ENCODE measurements around the gene LYPLAL1. TPM values are rescaled to one million over a fixed set of nuclear protein-coding genes. Genes with fewer than 3 reads are reported as not detected.

LYPLAL1 gene
- total RNA-seq, 1 experiment from 2014 or later, result 40.0 TPM

DNA sequence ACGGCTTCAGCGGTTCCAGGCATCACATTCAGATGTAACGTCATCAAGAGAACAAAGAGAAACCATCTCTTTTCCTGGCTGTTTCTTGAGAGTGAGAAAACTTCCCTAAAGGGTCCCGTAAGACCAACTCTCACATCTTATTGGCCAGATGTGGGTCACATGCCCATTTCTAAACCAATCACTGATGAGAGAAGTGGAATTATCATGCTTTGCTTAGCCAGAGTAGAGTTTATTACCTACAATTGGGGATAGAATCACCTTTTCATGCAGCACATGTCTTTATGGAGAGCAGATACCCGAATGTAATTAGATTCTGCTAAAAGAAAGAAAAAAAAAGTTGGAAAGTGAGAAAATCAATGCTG lies 54.4 kb downstream of the LYPLAL1 start:
- BruUV-seq (replicated peaks), result no TSS peak
- Histone ChIP-seq H3K36me3 (ENCODE audit: control insufficient read depth in 1 of 2, insufficient read depth in 2 of 2, low read length in 2 of 2) (no peaks in the 10 kb centered on the region), H3K9me3 (ENCODE audit: control insufficient read depth in 1 of 2, insufficient read depth in 1 of 2, low read depth in 1 of 2, low read length in 2 of 2) (no peaks in the 10 kb centered on the region), H3K27ac (ENCODE audit: low read depth, low read length) (no peak overlapping the region), H2AFZ (ENCODE audit: low read depth, low read length, poor library complexity, severe bottlenecking) (no peak overlapping the region), H3K4me2 (ENCODE audit: low read length) (no peak overlapping the region), H3K4me1 (ENCODE audit: control insufficient read depth in 1 of 2, insufficient read depth in 2 of 2, low read length in 2 of 2) (no peaks in the 10 kb centered on the region), H3K79me2 (ENCODE audit: insufficient read depth, low read length) (no peaks in the 10 kb centered on the region), H4K20me1 (ENCODE audit: insufficient read depth) (no peaks in the 10 kb centered on the region), H3K4me3 (replicated peaks in 1 of 2; ENCODE audit: low read depth in 1 of 2, low read length in 2 of 2) (no peak overlapping the region), H3K27me3 (ENCODE audit: insufficient read depth, low read length) (no peaks in the 10 kb centered on the region), H3K9ac (ENCODE audit: low read length) (no peak overlapping the region), H3K9me2 (ENCODE audit: insufficient read depth) (no peaks in the 10 kb centered on the region)
- CTCF ChIA-PET, result no interaction called here
- intact Hi-C loops (cut with micrococcal nuclease), result no loop called here
- RAD21 ChIA-PET (ENCODE audit: low non-redundant PET in 1 of 2, low total read pairs in 2 of 2, uncharacterized antibody in 2 of 2, unreplicated experiment in 2 of 2), result no interaction called here
- DNase-seq (ENCODE audit: low read depth, low spot score) (no peak), ATAC-seq (no peak)
- TF ChIP-seq POLR2A (IDR thresholded peaks at IDR 0.05; ENCODE audit: borderline replicate concordance, extremely low read depth, insufficient read depth, insufficient read length), result no peak
- no peak for TF ChIP-seq ZNF274 (IDR thresholded peaks at IDR 0.05; ENCODE audit: low read depth, low read length)
- no peak for TF ChIP-seq EZH2 (IDR thresholded peaks at IDR 0.05)
- TF ChIP-seq YY1 (IDR thresholded peaks at IDR 0.05; ENCODE audit: extremely low read depth, insufficient replicate concordance, low read depth, low read length), result no peak
- TF ChIP-seq, protein P1, sequence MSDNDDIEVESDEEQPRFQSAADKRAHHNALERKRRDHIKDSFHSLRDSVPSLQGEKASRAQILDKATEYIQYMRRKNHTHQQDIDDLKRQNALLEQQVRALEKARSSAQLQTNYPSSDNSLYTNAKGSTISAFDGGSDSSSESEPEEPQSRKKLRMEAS (IDR thresholded peaks at IDR 0.05), result no peak
- POLR2A ChIA-PET, result no interaction called here

DNA sequence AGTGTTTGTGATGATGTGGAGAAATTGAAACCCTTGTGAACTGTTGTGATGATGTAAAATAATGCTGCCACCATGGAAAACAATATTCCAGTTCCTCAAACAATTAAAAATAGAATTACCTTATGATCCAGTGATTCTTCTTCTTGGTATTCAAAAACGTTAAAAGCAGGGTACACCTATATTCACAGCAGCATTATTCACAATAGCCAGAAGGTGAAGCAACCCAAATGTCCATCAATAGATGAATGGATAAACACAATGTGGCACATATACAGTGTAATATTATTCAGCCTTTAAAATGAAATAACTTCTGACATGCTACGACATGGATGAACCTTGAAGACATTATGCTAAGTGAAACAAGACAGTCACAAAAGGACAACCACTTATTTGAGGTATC lies 59.2 kb downstream of the LYPLAL1 start:
- POLR2A ChIA-PET, result no interaction called here
- Histone ChIP-seq H3K4me3 (replicated peaks in 1 of 2; ENCODE audit: low read depth in 1 of 2, low read length in 2 of 2) (no peak overlapping the region), H3K79me2 (ENCODE audit: insufficient read depth, low read length) (no peaks in the 10 kb centered on the region), H3K9me3 (ENCODE audit: control insufficient read depth in 1 of 2, insufficient read depth in 1 of 2, low read depth in 1 of 2, low read length in 2 of 2) (no peaks in the 10 kb centered on the region), H3K36me3 (ENCODE audit: control insufficient read depth in 1 of 2, insufficient read depth in 2 of 2, low read length in 2 of 2) (no peaks in the 10 kb centered on the region), H3K4me2 (ENCODE audit: low read length) (no peak overlapping the region), H3K4me1 (ENCODE audit: control insufficient read depth in 1 of 2, insufficient read depth in 2 of 2, low read length in 2 of 2) (no peaks in the 10 kb centered on the region), H3K9me2 (ENCODE audit: insufficient read depth) (no peaks in the 10 kb centered on the region), H3K27me3 (ENCODE audit: insufficient read depth, low read length) (no peaks in the 10 kb centered on the region), H2AFZ (ENCODE audit: low read depth, low read length, poor library complexity, severe bottlenecking) (no peak overlapping the region), H3K27ac (ENCODE audit: low read depth, low read length) (no peak overlapping the region), H3K9ac (ENCODE audit: low read length) (no peak overlapping the region), H4K20me1 (ENCODE audit: insufficient read depth) (no peaks in the 10 kb centered on the region)
- intact Hi-C loops (cut with micrococcal nuclease), result no loop called here
- BruUV-seq (replicated peaks), result no TSS peak
- TF ChIP-seq ELF1 (IDR thresholded peaks at IDR 0.05; ENCODE audit: borderline replicate concordance, low read depth) (no peak), SRF (IDR thresholded peaks at IDR 0.05; ENCODE audit: low read depth) (no peak), SP1 (IDR thresholded peaks at IDR 0.05; ENCODE audit: low read depth) (no peak), YY1 (IDR thresholded peaks at IDR 0.05; ENCODE audit: extremely low read depth, insufficient replicate concordance, low read depth, low read length) (no peak), POLR2AphosphoS5 (IDR thresholded peaks at IDR 0.05; ENCODE audit: low read depth, low read length) (no peak), ZBTB33 (IDR thresholded peaks at IDR 0.05; ENCODE audit: extremely low read depth, insufficient replicate concordance, low read length) (no peak), EZH2 (IDR thresholded peaks at IDR 0.05) (no peak), ZNF274 (IDR thresholded peaks at IDR 0.05; ENCODE audit: low read depth, low read length) (no peak), RAD21 (IDR thresholded peaks at IDR 0.05; ENCODE audit: low read depth) (no peak), FOSL1 (IDR thresholded peaks at IDR 0.05; ENCODE audit: low read depth) (no peak), EGR1 (IDR thresholded peaks at IDR 0.05; ENCODE audit: low read depth) (no peak), TCF7L2 (IDR thresholded peaks at IDR 0.05; ENCODE audit: borderline replicate concordance, extremely low read depth, insufficient read depth, insufficient read length) (no peak), POLR2A (IDR thresholded peaks at IDR 0.05; ENCODE audit: borderline replicate concordance, extremely low read depth, insufficient read depth, insufficient read length) (no peak), SIN3A (IDR thresholded peaks at IDR 0.05; ENCODE audit: low read depth) (no peak), CBX3 (IDR thresholded peaks at IDR 0.05; ENCODE audit: low read depth) (no peak)
- TF ChIP-seq, protein P2, sequence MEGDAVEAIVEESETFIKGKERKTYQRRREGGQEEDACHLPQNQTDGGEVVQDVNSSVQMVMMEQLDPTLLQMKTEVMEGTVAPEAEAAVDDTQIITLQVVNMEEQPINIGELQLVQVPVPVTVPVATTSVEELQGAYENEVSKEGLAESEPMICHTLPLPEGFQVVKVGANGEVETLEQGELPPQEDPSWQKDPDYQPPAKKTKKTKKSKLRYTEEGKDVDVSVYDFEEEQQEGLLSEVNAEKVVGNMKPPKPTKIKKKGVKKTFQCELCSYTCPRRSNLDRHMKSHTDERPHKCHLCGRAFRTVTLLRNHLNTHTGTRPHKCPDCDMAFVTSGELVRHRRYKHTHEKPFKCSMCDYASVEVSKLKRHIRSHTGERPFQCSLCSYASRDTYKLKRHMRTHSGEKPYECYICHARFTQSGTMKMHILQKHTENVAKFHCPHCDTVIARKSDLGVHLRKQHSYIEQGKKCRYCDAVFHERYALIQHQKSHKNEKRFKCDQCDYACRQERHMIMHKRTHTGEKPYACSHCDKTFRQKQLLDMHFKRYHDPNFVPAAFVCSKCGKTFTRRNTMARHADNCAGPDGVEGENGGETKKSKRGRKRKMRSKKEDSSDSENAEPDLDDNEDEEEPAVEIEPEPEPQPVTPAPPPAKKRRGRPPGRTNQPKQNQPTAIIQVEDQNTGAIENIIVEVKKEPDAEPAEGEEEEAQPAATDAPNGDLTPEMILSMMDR (IDR thresholded peaks at IDR 0.05 in 2 of 3, conservative IDR thresholded peaks at IDR 0.05 in 1 of 3; ENCODE audit: borderline replicate concordance in 1 of 3, insufficient read depth in 1 of 3, low read depth in 2 of 3, low read length in 2 of 3), result no peak
- TF ChIP-seq, protein P3, sequence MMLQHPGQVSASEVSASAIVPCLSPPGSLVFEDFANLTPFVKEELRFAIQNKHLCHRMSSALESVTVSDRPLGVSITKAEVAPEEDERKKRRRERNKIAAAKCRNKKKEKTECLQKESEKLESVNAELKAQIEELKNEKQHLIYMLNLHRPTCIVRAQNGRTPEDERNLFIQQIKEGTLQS (IDR thresholded peaks at IDR 0.05), result no peak
- DNase-seq (ENCODE audit: low read depth, low spot score) (no peak), ATAC-seq (no peak)
- RAD21 ChIA-PET (ENCODE audit: low non-redundant PET in 1 of 2, low total read pairs in 2 of 2, uncharacterized antibody in 2 of 2, unreplicated experiment in 2 of 2), result no interaction called here
- CTCF ChIA-PET, result no interaction called here
